ENCODE measurements around the gene EFHD2. TPM values are rescaled to one million over a fixed set of nuclear protein-coding genes. Genes with fewer than 3 reads are reported as not detected.

Gene EFHD2
- total RNA-seq, 1 experiment from 2014 or later, result 29.5 TPM

GRCh38 chr1:15405106-15405850 lies 4.4 kb upstream of the EFHD2 start:
- no peak for DNase-seq
- TF ChIP-seq, protein P1, sequence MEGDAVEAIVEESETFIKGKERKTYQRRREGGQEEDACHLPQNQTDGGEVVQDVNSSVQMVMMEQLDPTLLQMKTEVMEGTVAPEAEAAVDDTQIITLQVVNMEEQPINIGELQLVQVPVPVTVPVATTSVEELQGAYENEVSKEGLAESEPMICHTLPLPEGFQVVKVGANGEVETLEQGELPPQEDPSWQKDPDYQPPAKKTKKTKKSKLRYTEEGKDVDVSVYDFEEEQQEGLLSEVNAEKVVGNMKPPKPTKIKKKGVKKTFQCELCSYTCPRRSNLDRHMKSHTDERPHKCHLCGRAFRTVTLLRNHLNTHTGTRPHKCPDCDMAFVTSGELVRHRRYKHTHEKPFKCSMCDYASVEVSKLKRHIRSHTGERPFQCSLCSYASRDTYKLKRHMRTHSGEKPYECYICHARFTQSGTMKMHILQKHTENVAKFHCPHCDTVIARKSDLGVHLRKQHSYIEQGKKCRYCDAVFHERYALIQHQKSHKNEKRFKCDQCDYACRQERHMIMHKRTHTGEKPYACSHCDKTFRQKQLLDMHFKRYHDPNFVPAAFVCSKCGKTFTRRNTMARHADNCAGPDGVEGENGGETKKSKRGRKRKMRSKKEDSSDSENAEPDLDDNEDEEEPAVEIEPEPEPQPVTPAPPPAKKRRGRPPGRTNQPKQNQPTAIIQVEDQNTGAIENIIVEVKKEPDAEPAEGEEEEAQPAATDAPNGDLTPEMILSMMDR (IDR thresholded peaks at IDR 0.05; ENCODE audit: insufficient read depth in 1 of 2, low read depth in 1 of 2, low read length in 1 of 2, severe bottlenecking in 1 of 2, unreplicated experiment in 1 of 2), result no peak
- H3K4me1 ChIP-seq, result peaks cover 6% of the 10 kb centered on the region; the same call in 1 of the 2 replicates
- no peaks in the 10 kb centered on the region for H3K36me3 ChIP-seq (ENCODE audit: control insufficient read depth, insufficient read depth, low read length)
- ChIA-PET CTCF (no interaction called here), POLR2A (no interaction called here)
- Mint-ChIP-seq H3K36me3 (ENCODE audit: insufficient read depth, unreplicated experiment) (no peaks in the 10 kb centered on the region), H3K27ac (ENCODE audit: unreplicated experiment) (no peak overlapping the region), H3K9me3 (ENCODE audit: unreplicated experiment) (no peaks in the 10 kb centered on the region), H3K27me3 (ENCODE audit: insufficient read depth, unreplicated experiment) (no peaks in the 10 kb centered on the region), H3K4me1 (ENCODE audit: low read depth, unreplicated experiment) (peaks cover 7% of the 10 kb centered on the region), H3K4me3 (ENCODE audit: unreplicated experiment) (no peak overlapping the region)
- H3K4me3 ChIP-seq (ENCODE audit: low read depth, low read length), result no peak overlapping the region
- no peaks in the 10 kb centered on the region for H3K9me3 ChIP-seq
- intact Hi-C loops (cut with micrococcal nuclease; ENCODE audit: unreplicated experiment), result no loop called here
- no peaks in the 10 kb centered on the region for H3K27me3 ChIP-seq (replicated peaks; ENCODE audit: control insufficient read depth, insufficient read depth, low read length)
- no TSS peak for BruUV-seq (replicated peaks)

- POLR2A ChIA-PET, result no interaction called here
- intact Hi-C loops (cut with micrococcal nuclease; ENCODE audit: unreplicated experiment), result no loop called here
- Mint-ChIP-seq H3K9me3 (ENCODE audit: unreplicated experiment) (no peaks in the 10 kb centered on the region), H3K36me3 (ENCODE audit: insufficient read depth, unreplicated experiment) (no peaks in the 10 kb centered on the region), H3K4me3 (ENCODE audit: unreplicated experiment) (no peak overlapping the region), H3K27ac (ENCODE audit: unreplicated experiment) (no peak overlapping the region), H3K4me1 (ENCODE audit: low read depth, unreplicated experiment) (peaks cover 7% of the 10 kb centered on the region), H3K27me3 (ENCODE audit: insufficient read depth, unreplicated experiment) (no peaks in the 10 kb centered on the region)
- H3K4me3 ChIP-seq (ENCODE audit: low read depth, low read length), result no peak overlapping the region
- no peaks in the 10 kb centered on the region for H3K36me3 ChIP-seq (ENCODE audit: control insufficient read depth, insufficient read depth, low read length)
- peaks cover 12% of the 10 kb centered on the region; the same call in 1 of the 2 replicates for H3K4me1 ChIP-seq
- TF ChIP-seq, protein P1 (IDR thresholded peaks at IDR 0.05; ENCODE audit: insufficient read depth in 1 of 2, low read depth in 1 of 2, low read length in 1 of 2, severe bottlenecking in 1 of 2, unreplicated experiment in 1 of 2), result no peak
- DNase-seq, result no peak
- H3K27me3 ChIP-seq (replicated peaks; ENCODE audit: control insufficient read depth, insufficient read depth, low read length), result no peaks in the 10 kb centered on the region
- no TSS peak for BruUV-seq (replicated peaks)
- no peaks in the 10 kb centered on the region for H3K9me3 ChIP-seq
- CTCF ChIA-PET, result interaction anchor here (0.5 kb wide), 1 partner anchor 573 kb away, joined by 3 read pairs; no protein-coding TSS in a partner anchor
Measured at GRCh38 chr1:15406614-15407559, 2.8 kb upstream of the EFHD2 start.

GRCh38 chr1:15407580-15407979 lies 2.1 kb upstream of the EFHD2 start:
- no peaks in the 10 kb centered on the region for H3K9me3 ChIP-seq

More at GRCh38 chr1:15407580-15407979, 2.1 kb upstream of the EFHD2 start:
- H3K4me1 ChIP-seq, result peaks cover 12% of the 10 kb centered on the region; the same call in 1 of the 2 replicates
- TF ChIP-seq, protein P1 (IDR thresholded peaks at IDR 0.05; ENCODE audit: insufficient read depth in 1 of 2, low read depth in 1 of 2, low read length in 1 of 2, severe bottlenecking in 1 of 2, unreplicated experiment in 1 of 2), result no peak
- no peaks in the 10 kb centered on the region for H3K27me3 Mint-ChIP-seq (ENCODE audit: insufficient read depth, unreplicated experiment)
- no peak overlapping the region for H3K4me3 Mint-ChIP-seq (ENCODE audit: unreplicated experiment)
- H3K36me3 Mint-ChIP-seq (ENCODE audit: insufficient read depth, unreplicated experiment), result no peaks in the 10 kb centered on the region
- intact Hi-C loops (cut with micrococcal nuclease; ENCODE audit: unreplicated experiment), result no loop called here
- no TSS peak for BruUV-seq (replicated peaks)
- no peaks in the 10 kb centered on the region for H3K36me3 ChIP-seq (ENCODE audit: control insufficient read depth, insufficient read depth, low read length)
- H3K4me3 ChIP-seq (ENCODE audit: low read depth, low read length), result no peak overlapping the region
- H3K4me1 Mint-ChIP-seq (ENCODE audit: low read depth, unreplicated experiment), result peaks cover 7% of the 10 kb centered on the region
- H3K27ac Mint-ChIP-seq (ENCODE audit: unreplicated experiment), result no peak overlapping the region
- CTCF ChIA-PET, result no interaction called here
- no peaks in the 10 kb centered on the region for H3K9me3 Mint-ChIP-seq (ENCODE audit: unreplicated experiment)
- H3K27me3 ChIP-seq (replicated peaks; ENCODE audit: control insufficient read depth, insufficient read depth, low read length), result no peaks in the 10 kb centered on the region
- POLR2A ChIA-PET, result no interaction called here
- DNase-seq, result no peak

Data from Caco-2 (cell line).